Ovary (tissue), 9 donors: Measurements from ENCODE around the gene NDST1. TPM values are rescaled to one million over a fixed set of nuclear protein-coding genes. Genes with fewer than 3 reads are reported as not detected.

Source experiments
- DNase-seq, 5 donors: peaks; one replicate each; pipeline ENCODE4 v3.0.0-alpha.2; 2019 to 2020
- H3K27ac ChIP-seq, 2 donors: fragments of 200-600 bp; one replicate each; pipeline versions ENCODE4 v1.5.1 to v1.8.0; 2019 to 2022
- H3K27me3 ChIP-seq: fragments of 200-600 bp; one replicate; pipeline ENCODE4 v1.8.0; 2022
- H3K36me3 ChIP-seq: fragments of 200-600 bp; sonication (generic); one replicate; pipeline ENCODE4 v1.5.1; 2019
- H3K4me1 ChIP-seq: one replicate; pipeline ENCODE4 v1.8.1; 2013; ENCODE audit warnings: mild to moderate bottlenecking, moderate library complexity; ENCODE audit not compliant: insufficient read depth
- H3K4me3 ChIP-seq: fragments of 200-600 bp; sonication (generic); one replicate; pipeline ENCODE4 v1.5.1; 2017
- H3K9me3 ChIP-seq, 2 donors: fragments of 200-600 bp in 1 of 2; sonication (generic) in 1 of 2; one replicate each; pipeline versions ENCODE4 v1.5.1 to v1.8.1; 2013 to 2019; ENCODE audit warnings: mild to moderate bottlenecking in 1 of 2, moderate library complexity in 1 of 2
- EP300 ChIP-seq: sonication (generic); formaldehyde crosslinking; IDR thresholded peaks from one replicate; pipeline ENCODE4 v1.6.1; 2017; ENCODE audit warnings: antibody characterized with exemption
- POLR2A ChIP-seq: fragments of 450-650 bp; IDR thresholded peaks from one replicate; pipeline ENCODE4 v1.6.1; 2017; ENCODE audit warnings: antibody characterized with exemption, mild to moderate bottlenecking, moderate library complexity
- WGBS, 3 donors: extraction: QIAGEN DNeasy Blood & Tissue Kit in 1 of 3; methylation state at CpG; one replicate each; pipeline versions ENCODE4 v1.1.5 to v1.1.7; 2013 to 2017; 5-methylcytosine and 5-hydroxymethylcytosine counted together
- intact Hi-C, 4 donors: fragments of 100-400 bp; cut with DNase I; formaldehyde crosslinking; loops; one replicate each; pipeline versions ENCODE4 v1.11.0 to v1.15.1; 2022 to 2023
- polyA plus RNA-seq, 2 donors: library from polyadenylated mRNA; stranded (reverse); fragments of 200-250 nt in 1 of 2; fragments of 350-450 nt in 1 of 2; fragmentation: Illumina TruSeq in 1 of 2; extraction: RNeasy Lipid Tissue Mini Kit (QIAGEN cat#74804) in 1 of 2; gene quantifications; one replicate each; pipeline ENCODE4 v1.2.3, GENCODE V29; 2013 to 2014
- total RNA-seq, 7 donors: library from RNA; depleted of rRNA in 2 of 7; stranded (reverse); fragments of >200 nt in 2 of 7; fragmentation: NEBNext Ultra II Directional in 3 of 7; extraction: Animal tissue kit (Norgen Biotek cat#: 25700) in 3 of 7; gene quantifications; one replicate each; pipeline versions ENCODE4 v1.1.0 to v1.2.4, GENCODE V29; 2016 to 2023
- TF ChIP-seq, protein P1 (sequence below), 3 donors: fragments of 450-650 bp in 2 of 3; fragments of 200-600 bp in 1 of 3; IDR thresholded peaks; one replicate each; pipeline versions ENCODE4 v1.5.1 to v1.8.0; 2016 to 2022; ENCODE audit warnings: antibody characterized with exemption in 3 of 3, mild to moderate bottlenecking in 1 of 3
- donor health status: DM: no; HTN: no; CAD: no; lungs with moderate emphysema.
- donor health status: DM: no; HTN: no; CAD: no.
- donor health status: Bipolar disorder and iron deficiency.
- donor health status: DM: yes; HTN: yes; CAD: no.
- donor health status: DM: no; HTN: no; CAD: no.
- donor health status: DM: yes; HTN: yes; CAD: no.

NDST1 gene
- total and polyA plus RNA-seq, 9 donors, result 31.0 to 139 (median 90.3) TPM

DNA sequence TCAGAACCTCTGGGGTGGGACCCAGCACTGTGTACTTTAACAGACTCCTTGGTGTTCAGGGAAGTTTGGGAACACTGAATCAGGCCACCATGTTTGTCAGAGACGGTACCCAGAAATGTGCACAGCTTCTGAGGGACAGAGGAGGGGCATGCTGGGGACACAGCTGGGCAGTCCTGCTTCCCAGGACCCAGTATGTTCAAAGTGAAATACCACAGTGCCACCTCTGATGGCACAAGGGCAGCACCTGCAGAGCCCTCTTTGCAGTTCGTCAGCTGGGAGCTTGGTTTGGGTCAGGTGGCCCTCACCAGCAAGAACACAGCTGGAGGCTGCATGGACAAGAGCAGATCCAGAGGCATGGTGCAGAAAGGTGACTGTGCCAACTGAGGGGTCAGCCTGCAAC is 51.2 kb downstream of the NDST1 start:
- WGBS, 3 donors, result 72 to 83% (median 83%) methylated on average over 2 of the region's 2 CpGs
- Histone ChIP-seq H3K4me3 (no peak overlapping the region), H3K9me3 (no peaks in the 10 kb centered on the region), H3K27ac (no peak overlapping the region), H3K4me1 (no peaks in the 10 kb centered on the region), H3K36me3 (no peaks in the 10 kb centered on the region), H3K27me3 (no peaks in the 10 kb centered on the region)
- TF ChIP-seq POLR2A, result no peak
- TF ChIP-seq EP300, result no peak
- TF ChIP-seq, protein P1, sequence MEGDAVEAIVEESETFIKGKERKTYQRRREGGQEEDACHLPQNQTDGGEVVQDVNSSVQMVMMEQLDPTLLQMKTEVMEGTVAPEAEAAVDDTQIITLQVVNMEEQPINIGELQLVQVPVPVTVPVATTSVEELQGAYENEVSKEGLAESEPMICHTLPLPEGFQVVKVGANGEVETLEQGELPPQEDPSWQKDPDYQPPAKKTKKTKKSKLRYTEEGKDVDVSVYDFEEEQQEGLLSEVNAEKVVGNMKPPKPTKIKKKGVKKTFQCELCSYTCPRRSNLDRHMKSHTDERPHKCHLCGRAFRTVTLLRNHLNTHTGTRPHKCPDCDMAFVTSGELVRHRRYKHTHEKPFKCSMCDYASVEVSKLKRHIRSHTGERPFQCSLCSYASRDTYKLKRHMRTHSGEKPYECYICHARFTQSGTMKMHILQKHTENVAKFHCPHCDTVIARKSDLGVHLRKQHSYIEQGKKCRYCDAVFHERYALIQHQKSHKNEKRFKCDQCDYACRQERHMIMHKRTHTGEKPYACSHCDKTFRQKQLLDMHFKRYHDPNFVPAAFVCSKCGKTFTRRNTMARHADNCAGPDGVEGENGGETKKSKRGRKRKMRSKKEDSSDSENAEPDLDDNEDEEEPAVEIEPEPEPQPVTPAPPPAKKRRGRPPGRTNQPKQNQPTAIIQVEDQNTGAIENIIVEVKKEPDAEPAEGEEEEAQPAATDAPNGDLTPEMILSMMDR (IDR thresholded peaks at IDR 0.05), result no peak
- intact Hi-C loops, result loop anchor here in 2 of 4 donors (2.0 to 10.0 kb wide), 2 partner anchors 98 to 226 kb away; no protein-coding TSS in a partner anchor
- DNase-seq, result no peak

DNA sequence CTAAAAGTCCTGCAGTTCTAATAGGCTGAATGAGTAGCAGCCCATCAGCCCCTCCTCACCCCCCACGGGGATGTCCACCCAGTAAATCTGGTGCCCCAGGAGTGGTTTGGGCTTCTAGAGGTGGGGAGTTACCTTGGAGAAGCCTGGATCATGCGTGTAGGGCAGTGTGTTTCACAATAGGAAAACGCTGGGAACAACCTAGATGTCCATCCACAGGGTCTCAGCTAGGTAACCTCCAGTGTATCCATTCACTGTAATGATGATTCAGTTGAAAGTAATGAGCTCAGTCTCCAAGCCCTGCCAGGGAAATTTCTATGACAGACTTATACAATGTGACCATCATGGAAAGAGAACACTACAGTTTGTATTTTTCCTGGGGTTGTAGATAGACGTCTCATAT is 51.8 kb downstream of the NDST1 start:
- Histone ChIP-seq H3K4me3 (no peak overlapping the region), H3K27me3 (no peaks in the 10 kb centered on the region), H3K36me3 (no peaks in the 10 kb centered on the region), H3K27ac (no peak overlapping the region), H3K4me1 (no peaks in the 10 kb centered on the region), H3K9me3 (no peaks in the 10 kb centered on the region)
- TF ChIP-seq, protein P1 (IDR thresholded peaks at IDR 0.05), result no peak
- no peak for TF ChIP-seq POLR2A
- 30 to 52% (median 35%) methylated on average over 4 of the region's 4 CpGs for WGBS, 3 donors
- no peak for DNase-seq
- intact Hi-C loops, result loop anchor here in 3 of 4 donors (2.0 to 10.0 kb wide), 5 partner anchors 97 to 288 kb away; partner anchors contain the start of gene IRGM (in 2 of the 3)

DNA sequence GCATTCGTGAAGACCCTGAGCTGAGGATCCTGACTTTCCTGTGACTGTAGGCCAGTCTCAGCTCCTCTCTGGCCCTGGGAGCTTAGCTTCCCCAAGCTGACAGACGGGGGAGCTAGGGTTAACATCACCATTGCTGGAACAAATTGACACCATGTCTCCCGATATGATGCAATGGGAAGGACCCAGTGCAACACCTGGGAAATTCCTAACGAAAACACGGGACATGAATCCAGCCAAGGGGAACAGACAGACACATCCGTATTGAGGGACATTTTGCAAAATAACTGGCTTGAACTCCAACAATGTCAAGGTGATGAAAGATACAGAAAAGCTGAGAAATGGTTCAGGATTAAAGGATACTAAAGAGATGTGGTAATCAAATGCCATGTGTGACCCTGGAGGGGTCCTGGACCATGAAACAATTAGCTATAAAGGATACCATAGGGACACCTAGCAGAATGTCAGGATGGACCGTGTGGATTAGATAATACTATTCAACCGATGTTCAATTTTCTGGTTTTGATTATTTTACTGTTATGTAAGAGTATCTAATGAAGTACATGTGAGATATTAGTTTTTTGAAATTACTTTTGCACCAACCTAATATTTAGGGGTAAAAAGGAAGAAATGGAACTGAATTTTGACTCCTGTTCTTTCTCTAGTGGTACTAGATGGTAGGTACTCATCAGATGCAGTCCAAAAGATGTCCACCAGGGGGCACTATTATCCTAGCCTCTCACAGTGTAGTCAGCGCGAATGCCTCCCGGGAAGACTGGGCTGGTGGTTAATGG is 52.7 kb downstream of the NDST1 start:
- H3K4me3 ChIP-seq, result no peak overlapping the region

DNA sequence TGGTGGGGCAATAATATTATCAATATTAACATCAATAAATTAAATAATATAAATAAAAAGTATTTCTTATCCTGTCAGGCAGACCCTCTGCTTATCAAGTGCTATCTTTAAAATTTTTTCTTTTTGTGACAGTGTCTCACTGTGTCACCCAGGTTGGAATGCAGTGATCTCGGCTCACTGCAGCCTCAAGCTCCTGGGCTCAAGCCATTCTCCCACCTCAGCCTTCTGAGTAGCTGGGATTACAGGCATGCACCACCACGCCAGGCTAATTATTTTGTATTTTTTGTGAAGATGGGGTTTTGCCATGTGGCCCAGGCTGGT is 53.2 kb downstream of the NDST1 start:
- peak in 1 of 5 donors; percentile 17 for DNase-seq
- H3K27me3 ChIP-seq, result no peaks in the 10 kb centered on the region
- H3K4me1 ChIP-seq, result no peaks in the 10 kb centered on the region
- no peak overlapping the region for H3K4me3 ChIP-seq
- no peaks in the 10 kb centered on the region for H3K9me3 ChIP-seq
- intact Hi-C loops, result loop anchor here in 2 of 4 donors (5.0 to 10.0 kb wide), 3 partner anchors 96 to 286 kb away; partner anchors contain the start of gene IRGM (in 2 of the 2)
- H3K36me3 ChIP-seq, result no peaks in the 10 kb centered on the region
- 54 to 63% (median 55%) methylated on average over 2 of the region's 2 CpGs for WGBS, 3 donors
- TF ChIP-seq, protein P1 (IDR thresholded peaks at IDR 0.05), result no peak
- TF ChIP-seq EP300 (no peak), POLR2A (no peak)
- no peak overlapping the region for H3K27ac ChIP-seq

More for the DNA sequence above, 52.7 kb downstream of the NDST1 start:
- Histone ChIP-seq H3K27ac (no peak overlapping the region), H3K36me3 (no peaks in the 10 kb centered on the region), H3K4me1 (no peaks in the 10 kb centered on the region), H3K27me3 (no peaks in the 10 kb centered on the region), H3K9me3 (no peaks in the 10 kb centered on the region)
- DNase-seq, result peak; percentile 64 to 95 (median 83)
- 12 to 16% (median 14%) methylated on average over 11 of the region's 11 CpGs for WGBS, 3 donors
- intact Hi-C loops, result loop anchor here in 2 of 4 donors (5.0 to 10.0 kb wide), 3 partner anchors 97 to 287 kb away; partner anchors contain the start of gene IRGM (in 2 of the 2)
- TF ChIP-seq POLR2A, result no peak
- TF ChIP-seq, protein P1 (IDR thresholded peaks at IDR 0.05), result peak; percentile 86 to 94 (median 90)
- no peak for TF ChIP-seq EP300
